H9 (cell line): ENCODE results near the gene VAV3. TPM values are rescaled to one million over a fixed set of nuclear protein-coding genes. Genes with fewer than 3 reads are reported as not detected.

Experiments used
- DNase-seq: peaks from one replicate; pipeline ENCODE4 v3.0.0-alpha.2; 2017
- H2AFZ ChIP-seq: one replicate; pipeline ENCODE4 v1.6.1; 2013; ENCODE audit warnings: mild to moderate bottlenecking, low read length, control low read depth, moderate library complexity
- H2AK5ac ChIP-seq: 2 replicates; pipeline ENCODE4 v1.6.1; 2013; ENCODE audit warnings: low read length, control low read depth, mixed read lengths; ENCODE audit not compliant: insufficient read length
- H2BK120ac ChIP-seq: one replicate; pipeline ENCODE4 v1.6.1; 2013; ENCODE audit warnings: low read depth, mild to moderate bottlenecking, low read length, control low read depth, inconsistent platforms; ENCODE audit not compliant: poor library complexity, severe bottlenecking
- H2BK12ac ChIP-seq: 2 replicates; pipeline ENCODE4 v1.6.1; 2013; ENCODE audit warnings: low read length, control low read depth, mixed read lengths, low read depth; ENCODE audit not compliant: insufficient read length
- H2BK15ac ChIP-seq: 2 replicates; pipeline ENCODE4 v1.6.1; 2013; ENCODE audit warnings: low read depth, low read length, control low read depth
- H2BK20ac ChIP-seq: one replicate; pipeline ENCODE4 v1.6.1; 2013; ENCODE audit warnings: low read depth, mild to moderate bottlenecking, low read length, control low read depth, inconsistent platforms; ENCODE audit not compliant: poor library complexity, severe bottlenecking
- H2BK5ac ChIP-seq: 2 replicates; pipeline ENCODE4 v1.6.1; 2013; ENCODE audit warnings: low read length, control low read depth, mixed read lengths; ENCODE audit not compliant: insufficient read length
- H3K14ac ChIP-seq: 2 replicates; pipeline ENCODE4 v1.6.1; 2013; ENCODE audit warnings: low read length, control low read depth; ENCODE audit not compliant: insufficient read depth
- H3K18ac ChIP-seq: 2 replicates; pipeline ENCODE4 v1.6.1; 2013; ENCODE audit warnings: low read depth, mild to moderate bottlenecking, mixed read lengths, low read length, control low read depth; ENCODE audit not compliant: insufficient read length
- H3K23ac ChIP-seq: 2 replicates; pipeline ENCODE4 v1.6.1; 2013; ENCODE audit warnings: low read length, control low read depth, mixed read lengths, low read depth; ENCODE audit not compliant: insufficient read length
- H3K23me2 ChIP-seq: 2 replicates; pipeline ENCODE4 v1.6.1; 2013; ENCODE audit warnings: low read depth, mild to moderate bottlenecking, mixed read lengths, low read length, control low read depth; ENCODE audit not compliant: insufficient read length, poor library complexity, severe bottlenecking
- H3K27ac ChIP-seq: 2 replicates; pipeline ENCODE4 v1.5.1; 2013; ENCODE audit warnings: low read length, control low read depth, mixed read lengths, low read depth; ENCODE audit not compliant: insufficient read length
- H3K27me3 ChIP-seq: 2 replicates; pipeline ENCODE4 v1.6.1; 2013; ENCODE audit warnings: low read length, control low read depth, inconsistent platforms; ENCODE audit not compliant: insufficient read depth
- H3K4ac ChIP-seq: 2 replicates; pipeline ENCODE4 v1.6.1; 2013; ENCODE audit warnings: low read depth, mild to moderate bottlenecking, control low read depth, inconsistent platforms, low read length, moderate library complexity
- H3K4me1 ChIP-seq: 2 replicates; pipeline ENCODE4 v1.6.1; 2013; ENCODE audit warnings: low read length, control low read depth, inconsistent platforms; ENCODE audit not compliant: insufficient read depth
- H3K4me2 ChIP-seq: 2 replicates; pipeline ENCODE4 v1.6.1; 2013; ENCODE audit warnings: low read length, control low read depth, mixed read lengths; ENCODE audit not compliant: insufficient read length, insufficient read depth
- H3K56ac ChIP-seq: 2 replicates; pipeline ENCODE4 v1.6.1; 2013; ENCODE audit warnings: low read depth, mild to moderate bottlenecking, mixed read lengths, low read length, control low read depth; ENCODE audit not compliant: insufficient read length
- H3K79me1 ChIP-seq: 2 replicates; pipeline ENCODE4 v1.6.1; 2013; ENCODE audit warnings: low read depth, mild to moderate bottlenecking, moderate library complexity, low read length, control low read depth, inconsistent platforms; ENCODE audit not compliant: insufficient read depth, poor library complexity, severe bottlenecking
- H3K79me2 ChIP-seq: 2 replicates; pipeline ENCODE4 v1.6.1; 2013; ENCODE audit warnings: low read length, control low read depth, inconsistent platforms; ENCODE audit not compliant: insufficient read depth
- H3K9ac ChIP-seq: 2 replicates; pipeline ENCODE4 v1.6.1; 2013; ENCODE audit warnings: low read length, control low read depth, mixed read lengths; ENCODE audit not compliant: insufficient read length; ENCODE audit errors: extremely low read depth
- H3K9me3 ChIP-seq: one replicate; pipeline ENCODE4 v1.6.1; 2013; ENCODE audit warnings: low read depth, low read length, inconsistent platforms; ENCODE audit not compliant: control insufficient read depth
- H3T11ph ChIP-seq: one replicate; pipeline ENCODE4 v1.6.1; 2013; ENCODE audit warnings: mild to moderate bottlenecking, low read length, control low read depth, inconsistent platforms
- H4K20me1 ChIP-seq: one replicate; pipeline ENCODE4 v1.6.1; 2013; ENCODE audit not compliant: control insufficient read depth, insufficient read length, insufficient read depth
- H4K5ac ChIP-seq: 2 replicates; pipeline ENCODE4 v1.6.1; 2013; ENCODE audit warnings: low read depth, mild to moderate bottlenecking, mixed read lengths, low read length, control low read depth; ENCODE audit not compliant: insufficient read length
- H4K8ac ChIP-seq: replicated peaks from 2 replicates; pipeline ENCODE4 v1.6.1; 2013; ENCODE audit warnings: low read length, control low read depth, mixed read lengths, low read depth; ENCODE audit not compliant: insufficient read length
- H4K91ac ChIP-seq: 2 replicates; pipeline ENCODE4 v1.6.1; 2013; ENCODE audit warnings: low read depth, mild to moderate bottlenecking, moderate library complexity, mixed read lengths, low read length, control low read depth; ENCODE audit not compliant: insufficient read length
- H3K27ac Mint-ChIP-seq, 3 experiments: 2 replicates in 2 of 3; 3 replicates in 1 of 3; pipeline ENCODE4 v1.8.0; 2020 to 2021; ENCODE audit warnings: mixed read lengths in 3 of 3, mild to moderate bottlenecking in 1 of 3, moderate library complexity in 1 of 3
- H3K27me3 Mint-ChIP-seq: 2 replicates; pipeline ENCODE4 v1.8.0; 2021; ENCODE audit warnings: low read depth, mild to moderate bottlenecking, moderate library complexity, mixed read lengths
- H3K36me3 Mint-ChIP-seq, 3 experiments: 2 replicates in 2 of 3; 3 replicates in 1 of 3; pipeline ENCODE4 v1.8.0; 2020 to 2021; ENCODE audit warnings: low read depth in 3 of 3, mixed read lengths in 3 of 3; ENCODE audit not compliant: insufficient read depth in 1 of 3
- H3K4me1 Mint-ChIP-seq, 2 experiments: 2 replicates each; pipeline ENCODE4 v1.8.0; 2020; ENCODE audit warnings: mixed read lengths in 2 of 2
- H3K4me3 Mint-ChIP-seq, 2 experiments: 2 replicates in 1 of 2; 3 replicates in 1 of 2; pipeline ENCODE4 v1.8.0; 2020 to 2021; ENCODE audit warnings: mild to moderate bottlenecking in 2 of 2, mixed read lengths in 2 of 2, moderate library complexity in 1 of 2
- H3K9me3 Mint-ChIP-seq, 2 experiments: 2 replicates in 1 of 2; 3 replicates in 1 of 2; pipeline ENCODE4 v1.8.0; 2020; ENCODE audit warnings: mild to moderate bottlenecking in 2 of 2, mixed read lengths in 2 of 2, moderate library complexity in 1 of 2
- CTCF ChIP-seq: fragments of 200-600 bp; sonication (generic); conservative IDR thresholded peaks from 3 replicates; pipeline ENCODE4 v1.8.0; 2021; ENCODE audit warnings: antibody characterized with exemption, mild to moderate bottlenecking
- WGBS: extraction: QIAGEN DNeasy Blood & Tissue Kit; methylation state at CpG from one replicate; pipeline ENCODE4 v1.1.7; 2013; ENCODE audit warnings: missing lambda C conversion rate, low lambda C conversion rate, mixed read lengths; ENCODE audit not compliant: insufficient read length; ENCODE audit errors: extremely low coverage; 5-methylcytosine and 5-hydroxymethylcytosine counted together
- total RNA-seq: library from RNA; stranded (reverse); gene quantifications from 2 replicates; pipeline ENCODE4 v1.2.1, GENCODE V29; 2021

The VAV3 gene
- total RNA-seq, 1 experiment from 2014 or later, result 5.1 TPM

GRCh38 chr1:107810291-107810951 is 154.6 kb downstream of the VAV3 start:
- WGBS, result no CpG with 5 or more reads among the region's 2 CpGs
- H3K4me2 ChIP-seq, result no peak overlapping the region
- H3K9me3 Mint-ChIP-seq, result no peaks in the 10 kb centered on the region

More at GRCh38 chr1:107810291-107810951, 154.6 kb downstream of the VAV3 start:
- DNase-seq, result no peak
- Histone ChIP-seq H3K4ac (no peak overlapping the region), H3K9ac (no peak overlapping the region), H3K27ac (no peak overlapping the region), H2BK12ac (no peak overlapping the region), H3K14ac (no peak overlapping the region), H3K56ac (no peak overlapping the region), H3K79me1 (no peaks in the 10 kb centered on the region), H2BK5ac (no peak overlapping the region), H4K8ac (no peak overlapping the region), H3K23me2 (no peaks in the 10 kb centered on the region), H3K4me1 (no peaks in the 10 kb centered on the region; the same call in 1 of the 2 replicates), H3K23ac (no peak overlapping the region), H2BK120ac (no peak overlapping the region), H2BK15ac (no peak overlapping the region), H3K79me2 (no peaks in the 10 kb centered on the region), H2AK5ac (no peak overlapping the region), H4K91ac (no peak overlapping the region), H2BK20ac (no peak overlapping the region), H2AFZ (no peak overlapping the region), H3K18ac (no peak overlapping the region), H4K20me1 (no peaks in the 10 kb centered on the region), H3T11ph (no peak overlapping the region), H3K27me3 (no peaks in the 10 kb centered on the region), H4K5ac (no peak overlapping the region), H3K9me3 (no peaks in the 10 kb centered on the region)
- Mint-ChIP-seq H3K36me3 (peaks cover 0 to 5% (median 3%) of the 10 kb centered on the region in 3 experiments; a peak in 2 of 7 replicates), H3K27me3 (no peaks in the 10 kb centered on the region), H3K27ac (peak overlapping the region in 1 of 3 experiments; percentile 55; a peak in 2 of 7 replicates), H3K4me1 (peaks cover 22 to 31% of the 10 kb centered on the region in 2 experiments), H3K4me3 (no peak overlapping the region)
- no peak for TF ChIP-seq CTCF
